Fibroblast of lung (primary cell): ENCODE measurements around the gene TSC22D1.

Source experiments
- EZH2 ChIP-seq: IDR thresholded peaks from 2 replicates; pipeline ENCODE4 v1.5.1; 2012; ENCODE audit warnings: low read length, control low read depth, mild to moderate bottlenecking; ENCODE audit errors: missing control alignments
- TF ChIP-seq, protein P1 (sequence below), 2 donors: IDR thresholded peaks in 1 of 2; conservative IDR thresholded peaks in 1 of 2; 1 replicate in 1 of 2; 2 replicates in 1 of 2; pipeline ENCODE4 v1.5.1; 2011 to 2012; ENCODE audit warnings: low read length in 2 of 2, control low read depth in 1 of 2, inconsistent platforms in 1 of 2, low read depth in 1 of 2, mild to moderate bottlenecking in 1 of 2

DNA sequence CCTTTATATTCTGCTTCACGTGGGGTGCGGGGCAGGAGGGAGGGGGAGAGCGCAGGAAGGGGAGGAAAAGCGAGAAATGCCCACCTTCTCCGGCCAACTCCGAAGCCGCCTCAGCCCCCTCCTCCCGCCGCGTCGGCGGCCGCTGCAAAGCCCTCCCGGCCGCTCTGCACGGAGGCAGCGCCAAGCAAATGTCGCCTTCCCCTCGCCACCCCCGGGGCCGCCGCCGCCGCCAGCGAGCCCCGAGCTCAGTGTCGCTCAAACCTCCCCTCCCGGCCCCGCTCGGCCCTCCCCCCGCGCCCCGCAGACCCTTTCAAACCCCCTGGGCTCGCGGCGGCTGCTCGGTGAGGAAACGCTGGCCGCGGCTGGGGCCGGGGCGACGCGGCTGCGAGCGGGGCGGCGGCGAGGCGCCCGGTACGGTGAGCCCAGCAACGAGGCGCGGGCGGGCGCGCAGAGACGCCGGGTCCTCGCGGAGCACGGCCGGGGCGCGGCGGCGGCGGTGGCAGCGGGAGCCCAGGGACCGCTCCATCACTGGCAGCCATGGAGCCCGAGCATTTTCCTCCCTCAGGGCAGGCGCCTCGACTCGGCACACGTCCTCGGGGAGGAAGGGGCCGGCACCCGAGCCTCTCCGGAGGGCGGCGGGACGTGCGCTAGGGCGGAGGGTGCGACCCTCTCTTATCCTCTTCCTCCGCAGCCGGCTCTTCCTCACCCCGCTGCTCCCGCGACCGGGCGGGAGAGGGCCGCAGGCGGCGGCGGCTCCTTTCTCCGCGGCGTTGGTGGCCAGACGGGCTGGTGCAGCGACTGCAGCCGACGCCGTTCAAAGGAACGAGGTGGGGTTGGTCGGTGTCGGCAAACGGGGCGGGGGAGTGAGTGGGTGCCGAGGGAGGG lies 463 bp upstream of the TSC22D1 start:
- TF ChIP-seq, protein P1, sequence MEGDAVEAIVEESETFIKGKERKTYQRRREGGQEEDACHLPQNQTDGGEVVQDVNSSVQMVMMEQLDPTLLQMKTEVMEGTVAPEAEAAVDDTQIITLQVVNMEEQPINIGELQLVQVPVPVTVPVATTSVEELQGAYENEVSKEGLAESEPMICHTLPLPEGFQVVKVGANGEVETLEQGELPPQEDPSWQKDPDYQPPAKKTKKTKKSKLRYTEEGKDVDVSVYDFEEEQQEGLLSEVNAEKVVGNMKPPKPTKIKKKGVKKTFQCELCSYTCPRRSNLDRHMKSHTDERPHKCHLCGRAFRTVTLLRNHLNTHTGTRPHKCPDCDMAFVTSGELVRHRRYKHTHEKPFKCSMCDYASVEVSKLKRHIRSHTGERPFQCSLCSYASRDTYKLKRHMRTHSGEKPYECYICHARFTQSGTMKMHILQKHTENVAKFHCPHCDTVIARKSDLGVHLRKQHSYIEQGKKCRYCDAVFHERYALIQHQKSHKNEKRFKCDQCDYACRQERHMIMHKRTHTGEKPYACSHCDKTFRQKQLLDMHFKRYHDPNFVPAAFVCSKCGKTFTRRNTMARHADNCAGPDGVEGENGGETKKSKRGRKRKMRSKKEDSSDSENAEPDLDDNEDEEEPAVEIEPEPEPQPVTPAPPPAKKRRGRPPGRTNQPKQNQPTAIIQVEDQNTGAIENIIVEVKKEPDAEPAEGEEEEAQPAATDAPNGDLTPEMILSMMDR (conservative IDR thresholded peaks at IDR 0.05 in 1 of 2, IDR thresholded peaks at IDR 0.05 in 1 of 2; ENCODE audit: low read depth in 1 of 2, low read length in 2 of 2) = no peak
- TF ChIP-seq EZH2 = no peak
